PC-9 (cell line): ENCODE results near the gene SUGP2. TPM values are rescaled to one million over a fixed set of nuclear protein-coding genes. Genes with fewer than 3 reads are reported as not detected.

Experiments
- Bru-seq: library from RNA; stranded (reverse); fragments of 400-500 nt; gene quantifications from one replicate; lab custom pipeline; 2021; lab: Mats Ljungman, UMichigan
- BruChase-seq, 2 experiments: library from RNA; stranded (reverse); fragments of 400-500 nt; gene quantifications; one replicate each; lab custom pipeline; 2021; lab: Mats Ljungman, UMichigan
- BruUV-seq: library from RNA; stranded (reverse); fragments of 400-500 nt; replicated peaks from 2 replicates; lab custom pipeline; 2021; lab: Mats Ljungman, UMichigan
- CTCF ChIA-PET: fragments of 300-600 bp; sonication (Branson Sonifier 250); formaldehyde crosslinking; loops from one replicate; lab custom pipeline; 2022; ENCODE audit warnings: antibody characterized with exemption; lab: Charles Lee
- POLR2A ChIA-PET: fragments of 300-600 bp; sonication (Branson Sonifier 250); formaldehyde crosslinking; loops from one replicate; lab custom pipeline; 2022; ENCODE audit warnings: antibody characterized with exemption; ENCODE audit not compliant: unreplicated experiment; lab: Charles Lee
- DNase-seq, 2 experiments: peaks; one replicate each; pipeline versions ENCODE4 v3.0.0 to v3.0.0-alpha.2; 2015 to 2022; ENCODE audit warnings: mixed read lengths in 1 of 2
- H2AFZ ChIP-seq: fragments of 200-600 bp; sonication (generic); 2 replicates; pipeline ENCODE4 v1.8.1; 2017; ENCODE audit warnings: antibody characterized with exemption
- H3F3A ChIP-seq: fragments of 200-600 bp; sonication (generic); 2 replicates; pipeline ENCODE4 v1.8.1; 2017; ENCODE audit warnings: antibody characterized with exemption, mild to moderate bottlenecking, low read depth; ENCODE audit not compliant: insufficient read depth
- H3K27ac ChIP-seq: fragments of 200-600 bp; sonication (generic); 2 replicates; pipeline ENCODE4 v1.6.1; 2016; ENCODE audit warnings: mixed run types
- H3K27me3 ChIP-seq: fragments of 200-600 bp; sonication (generic); 2 replicates; pipeline ENCODE4 v1.6.1; 2016; ENCODE audit warnings: low read depth, mixed run types; ENCODE audit not compliant: insufficient read depth
- H3K36me3 ChIP-seq: fragments of 200-600 bp; sonication (generic); 2 replicates; pipeline ENCODE4 v1.6.1; 2016; ENCODE audit warnings: low read depth, mixed run types
- H3K4me1 ChIP-seq: fragments of 200-600 bp; sonication (generic); replicated peaks from 2 replicates; pipeline ENCODE4 v1.6.1; 2016; ENCODE audit warnings: mixed run types; ENCODE audit not compliant: insufficient read depth
- H3K4me2 ChIP-seq: fragments of 200-600 bp; sonication (generic); 2 replicates; pipeline ENCODE4 v1.6.1; 2017; ENCODE audit warnings: mixed run types
- H3K4me3 ChIP-seq: fragments of 200-600 bp; sonication (generic); 2 replicates; pipeline ENCODE4 v1.6.1; 2016; ENCODE audit warnings: mixed run types
- H3K79me2 ChIP-seq: fragments of 200-600 bp; sonication (generic); 2 replicates; pipeline ENCODE4 v1.6.1; 2017; ENCODE audit warnings: low read depth, mixed run types
- H3K9me2 ChIP-seq: fragments of 200-600 bp; sonication (generic); 2 replicates; pipeline ENCODE4 v1.8.1; 2017; ENCODE audit warnings: mild to moderate bottlenecking; ENCODE audit not compliant: insufficient read depth
- H3K9me3 ChIP-seq: fragments of 200-600 bp; sonication (generic); 2 replicates; pipeline ENCODE4 v1.8.1; 2016; ENCODE audit warnings: low read depth; ENCODE audit not compliant: insufficient read depth
- H4K20me1 ChIP-seq: fragments of 200-600 bp; sonication (generic); 2 replicates; pipeline ENCODE4 v1.8.1; 2017; ENCODE audit not compliant: insufficient read depth
- CTCF ChIP-seq: fragments of 200-600 bp; sonication (generic); conservative IDR thresholded peaks from 2 replicates; pipeline ENCODE4 v1.6.1; 2017; ENCODE audit warnings: mixed run types, antibody characterized with exemption, mild to moderate bottlenecking, moderate library complexity
- EZH2 ChIP-seq: fragments of 200-600 bp; sonication (generic); IDR thresholded peaks from 2 replicates; pipeline ENCODE4 v1.8.0; 2017; ENCODE audit warnings: antibody characterized with exemption, low read depth
- intact Hi-C: fragments of 100-400 bp; cut with micrococcal nuclease; formaldehyde crosslinking; loops from one replicate; pipeline ENCODE4 v1.10.0; 2022; ENCODE audit not compliant: unreplicated experiment
- long read RNA-seq: library from polyadenylated mRNA; stranded (forward); transcript quantifications from one replicate; pipeline ENCODE4 v2.0.0, GENCODE V29; 2022
- total RNA-seq: library from RNA; stranded (reverse); gene quantifications from 2 replicates; pipeline ENCODE4 v1.2.3, GENCODE V29; 2021

The SUGP2 gene
- total RNA-seq, result 60.0 and 73.1 TPM in 2 replicates
- percentile 74 among the genes with signal in this experiment for Bru-seq, nascent RNA
- percentile 81 among the genes with signal in this experiment for BruChase-seq, experiment 1, labeled RNA remaining after a 2-hour chase
- BruChase-seq, experiment 2, labeled RNA remaining after a 6-hour chase, result percentile 88 among the genes with signal in this experiment
- long read RNA-seq, full-length matches to known transcripts, result 10 of 46 reads
- long read RNA-seq, partial matches to known transcripts, result 5 of 46 reads
- long read RNA-seq, other reads (novel, unspliced or antisense), result 31 of 46 reads

GRCh38 chr19:19033426-19034203, at the start of gene SUGP2, which contains the start of gene ARMC6:
Gene SUGP2 (minus strand): TSS chr19:19033517. CDS start chr19:19031071, 2,446 bp downstream.
Gene ARMC6 (plus strand): TSS chr19:19033603. CDS start chr19:19034210, 607 bp downstream.
- no TSS peak for BruUV-seq
- Histone ChIP-seq H4K20me1 (no peaks in the 10 kb centered on the region; the same call in 1 of the 2 replicates), H3K79me2 (peaks cover 71% of the 10 kb centered on the region), H3K27me3 (no peaks in the 10 kb centered on the region), H3F3A (peaks cover 20% of the 10 kb centered on the region; the same call in 1 of the 2 replicates), H2AFZ (peak within 1 kb of the TSS; percentile 95), H3K4me1 (peaks cover 13% of the 10 kb centered on the region; the same call in 1 of the 2 replicates), H3K4me3 (peak within 1 kb of the TSS; percentile 70), H3K9me3 (no peaks in the 10 kb centered on the region), H3K9me2 (no peaks in the 10 kb centered on the region), H3K4me2 (peak within 1 kb of the TSS; percentile 100), H3K27ac (peak within 1 kb of the TSS; percentile 67), H3K36me3 (peaks cover 13% of the 10 kb centered on the region; the same call in 1 of the 2 replicates)
- peak; percentile 69 to 88 for DNase-seq
- CTCF ChIA-PET, result no interaction called here
- intact Hi-C loops, result no loop called here
- POLR2A ChIA-PET, result no interaction called here
- no peak for TF ChIP-seq EZH2
- TF ChIP-seq CTCF, result no peak

- H4K20me1 ChIP-seq, result peaks cover 8% of the 10 kb centered on the region; the same call in 1 of the 2 replicates
- DNase-seq, result no peak
- intact Hi-C loops, result no loop called here
- H3K36me3 ChIP-seq, result no peaks in the 10 kb centered on the region
- no peaks in the 10 kb centered on the region for H3K9me2 ChIP-seq
- POLR2A ChIA-PET, result no interaction called here
- H3F3A ChIP-seq, result no peaks in the 10 kb centered on the region
- CTCF ChIA-PET, result no interaction called here
- H3K27me3 ChIP-seq, result no peaks in the 10 kb centered on the region
- no peak overlapping the region for H3K27ac ChIP-seq
- no peaks in the 10 kb centered on the region for H3K79me2 ChIP-seq
- BruUV-seq, result no TSS peak
- TF ChIP-seq EZH2 (no peak), CTCF (no peak)
- no peak overlapping the region for H3K4me2 ChIP-seq
- H3K4me3 ChIP-seq, result no peak overlapping the region
- no peaks in the 10 kb centered on the region for H3K4me1 ChIP-seq
- H3K9me3 ChIP-seq, result no peaks in the 10 kb centered on the region
- H2AFZ ChIP-seq, result no peak overlapping the region
Observed at GRCh38 chr19:19081642-19082151, 48.4 kb upstream of the SUGP2 start.

DNA sequence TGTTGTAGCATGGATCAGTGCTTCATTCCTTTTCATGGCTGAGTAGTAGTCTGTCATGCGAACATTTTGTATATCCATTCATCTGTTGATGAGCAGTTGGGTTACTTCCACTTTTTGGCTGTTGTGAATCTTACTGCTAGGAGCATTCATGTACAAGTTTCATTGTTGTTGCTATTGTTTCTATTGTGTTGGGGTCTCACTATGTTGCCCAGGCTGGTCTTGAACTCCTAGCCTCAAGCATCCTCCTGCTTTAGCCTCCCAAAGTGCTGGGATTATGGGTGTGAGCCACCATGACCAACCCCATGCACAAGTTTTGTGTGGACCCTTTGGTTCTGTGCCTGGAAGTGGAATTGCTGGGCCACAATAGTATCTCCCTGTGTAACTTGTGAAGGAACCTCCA, 46.3 kb upstream of the SUGP2 start:
- no peak overlapping the region for H3K4me2 ChIP-seq
- no peak for DNase-seq
- H3K36me3 ChIP-seq, result no peaks in the 10 kb centered on the region
- CTCF ChIA-PET, result no interaction called here
- no peaks in the 10 kb centered on the region for H3K9me3 ChIP-seq
- TF ChIP-seq CTCF (no peak), EZH2 (no peak)
- no TSS peak for BruUV-seq
- no peaks in the 10 kb centered on the region for H3K27me3 ChIP-seq
- peaks cover 4% of the 10 kb centered on the region; the same call in 1 of the 2 replicates for H4K20me1 ChIP-seq
- H3K4me1 ChIP-seq, result no peaks in the 10 kb centered on the region
- no peaks in the 10 kb centered on the region for H3K79me2 ChIP-seq
- H3F3A ChIP-seq, result no peaks in the 10 kb centered on the region
- no peak overlapping the region for H2AFZ ChIP-seq
- no peak overlapping the region for H3K4me3 ChIP-seq
- intact Hi-C loops, result no loop called here
- H3K9me2 ChIP-seq, result no peaks in the 10 kb centered on the region
- H3K27ac ChIP-seq, result no peak overlapping the region
- POLR2A ChIA-PET, result no interaction called here
